Activated naive CD8-positive, alpha-beta T cell (primary cell): ENCODE results near the gene KRT83.
"Not testable (repeated sequence)": the region's sequence is repeated elsewhere in the genome, so short reads cannot be mapped to it uniquely, and the experiment has no call there.

Experiments used
- H3K27ac Mint-ChIP-seq: one replicate; pipeline ENCODE4 v1.8.0; 2021; ENCODE audit warnings: mixed read lengths
- H3K27me3 Mint-ChIP-seq: one replicate; pipeline ENCODE4 v1.8.0; 2021; ENCODE audit warnings: mixed read lengths
- H3K36me3 Mint-ChIP-seq: one replicate; pipeline ENCODE4 v1.8.0; 2021; ENCODE audit warnings: mixed read lengths
- H3K4me1 Mint-ChIP-seq: one replicate; pipeline ENCODE4 v1.8.0; 2021; ENCODE audit warnings: low read depth, mixed read lengths
- H3K4me3 Mint-ChIP-seq: one replicate; pipeline ENCODE4 v1.8.0; 2021; ENCODE audit warnings: mild to moderate bottlenecking, mixed read lengths
- H3K9me3 Mint-ChIP-seq: one replicate; pipeline ENCODE4 v1.8.0; 2021; ENCODE audit warnings: low read depth, mixed read lengths

KRT83 gene

GRCh38 chr12:52346593-52346992 is 25.4 kb upstream of the KRT83 start:
- Mint-ChIP-seq H3K4me1 (peaks cover 9% of the 10 kb centered on the region), H3K4me3 (no peak overlapping the region), H3K27me3 (peaks cover 2% of the 10 kb centered on the region), H3K9me3 (no peaks in the 10 kb centered on the region), H3K36me3 (no peaks in the 10 kb centered on the region), H3K27ac (no peak overlapping the region)

DNA sequence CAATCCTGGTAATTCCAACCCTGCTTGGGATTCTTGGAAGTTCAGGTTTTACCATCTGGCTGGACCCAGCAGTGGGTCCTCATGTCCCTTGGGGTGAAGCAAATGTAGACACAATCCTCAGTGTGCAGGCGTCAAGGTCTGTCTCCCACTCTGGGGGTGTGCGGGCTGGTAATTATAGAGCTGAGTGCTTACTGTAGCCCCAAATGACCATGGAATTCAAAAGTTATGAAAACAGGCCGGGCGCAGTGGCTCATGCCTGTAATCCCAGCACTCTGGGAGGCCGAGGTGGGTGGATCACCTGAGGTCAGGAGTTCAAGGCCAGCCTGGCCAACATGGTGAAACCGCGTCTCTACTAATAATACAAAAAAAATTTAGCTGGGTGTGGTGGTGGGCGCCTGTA is 23.8 kb upstream of the KRT83 start:
- H3K27me3 Mint-ChIP-seq, H3K9me3 Mint-ChIP-seq, H3K4me3 Mint-ChIP-seq, H3K27ac Mint-ChIP-seq, H3K4me1 Mint-ChIP-seq, H3K36me3 Mint-ChIP-seq: not testable (repeated sequence)

GRCh38 chr12:52344111-52344510 is 22.9 kb upstream of the KRT83 start:
- Mint-ChIP-seq H3K4me1 (no peaks in the 10 kb centered on the region), H3K36me3 (no peaks in the 10 kb centered on the region), H3K4me3 (no peak overlapping the region), H3K27me3 (peaks cover 2% of the 10 kb centered on the region), H3K9me3 (no peaks in the 10 kb centered on the region), H3K27ac (no peak overlapping the region)

DNA sequence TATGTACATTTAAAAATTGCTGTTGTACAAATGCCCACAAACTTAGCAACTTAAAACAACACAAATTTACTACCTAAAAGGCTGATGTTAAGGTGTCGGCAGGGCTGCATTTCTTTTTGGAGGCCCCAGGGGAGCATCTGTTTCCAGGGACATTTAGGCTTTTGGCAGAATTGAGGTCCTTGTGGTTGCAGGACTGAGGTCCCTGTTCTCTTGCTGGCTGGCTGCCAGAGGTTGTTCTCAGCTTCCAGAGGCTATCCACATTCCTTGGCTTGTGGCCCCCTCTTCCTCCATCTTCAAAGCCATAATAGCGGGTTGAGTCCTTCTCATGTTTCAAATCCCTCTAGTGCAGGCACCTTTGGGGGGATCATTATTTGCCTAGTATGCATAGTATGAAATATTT is 22.4 kb upstream of the KRT83 start:
- Mint-ChIP-seq H3K27me3 (peaks cover 2% of the 10 kb centered on the region), H3K9me3 (no peaks in the 10 kb centered on the region), H3K4me3 (no peak overlapping the region), H3K36me3 (no peaks in the 10 kb centered on the region), H3K27ac (no peak overlapping the region), H3K4me1 (no peaks in the 10 kb centered on the region)

- Mint-ChIP-seq H3K27ac (no peak overlapping the region), H3K36me3 (no peaks in the 10 kb centered on the region), H3K9me3 (no peaks in the 10 kb centered on the region), H3K4me1 (no peaks in the 10 kb centered on the region), H3K27me3 (peaks cover 2% of the 10 kb centered on the region), H3K4me3 (no peak overlapping the region)
These were observed 21.7 kb upstream of the KRT83 start for GRCh38 chr12:52342781-52343490.

DNA sequence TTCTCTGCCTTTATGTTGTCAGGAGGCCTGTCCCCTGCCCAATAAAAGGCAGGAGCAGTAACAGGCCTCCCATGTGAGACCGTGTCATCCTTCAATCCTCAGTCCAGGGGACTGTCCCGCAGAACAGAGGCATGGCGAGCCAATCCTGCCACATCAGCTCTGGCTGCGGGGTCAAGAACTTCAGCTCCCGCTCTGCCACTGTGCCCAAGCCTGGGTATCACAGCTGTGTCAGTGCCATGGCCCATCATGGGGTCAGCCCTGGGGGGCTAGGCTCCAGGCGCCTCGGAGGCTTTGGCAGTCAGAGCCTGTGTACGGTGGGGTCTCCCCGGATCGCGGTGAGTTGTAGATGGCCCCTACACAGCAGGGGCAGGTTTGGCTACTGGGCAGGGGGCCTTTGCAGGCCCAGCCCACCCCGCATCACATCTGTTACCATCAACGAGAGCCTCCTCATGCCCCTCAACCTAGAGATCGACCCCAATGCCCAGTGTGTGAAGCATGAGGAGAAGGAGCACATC is 19.9 kb upstream of the KRT83 start:
- H3K27me3 Mint-ChIP-seq: peaks cover 2% of the 10 kb centered on the region
- no peak overlapping the region for H3K4me3 Mint-ChIP-seq
- H3K9me3 Mint-ChIP-seq: no peaks in the 10 kb centered on the region
- H3K36me3 Mint-ChIP-seq: no peaks in the 10 kb centered on the region
- no peak overlapping the region for H3K27ac Mint-ChIP-seq
- no peaks in the 10 kb centered on the region for H3K4me1 Mint-ChIP-seq

DNA sequence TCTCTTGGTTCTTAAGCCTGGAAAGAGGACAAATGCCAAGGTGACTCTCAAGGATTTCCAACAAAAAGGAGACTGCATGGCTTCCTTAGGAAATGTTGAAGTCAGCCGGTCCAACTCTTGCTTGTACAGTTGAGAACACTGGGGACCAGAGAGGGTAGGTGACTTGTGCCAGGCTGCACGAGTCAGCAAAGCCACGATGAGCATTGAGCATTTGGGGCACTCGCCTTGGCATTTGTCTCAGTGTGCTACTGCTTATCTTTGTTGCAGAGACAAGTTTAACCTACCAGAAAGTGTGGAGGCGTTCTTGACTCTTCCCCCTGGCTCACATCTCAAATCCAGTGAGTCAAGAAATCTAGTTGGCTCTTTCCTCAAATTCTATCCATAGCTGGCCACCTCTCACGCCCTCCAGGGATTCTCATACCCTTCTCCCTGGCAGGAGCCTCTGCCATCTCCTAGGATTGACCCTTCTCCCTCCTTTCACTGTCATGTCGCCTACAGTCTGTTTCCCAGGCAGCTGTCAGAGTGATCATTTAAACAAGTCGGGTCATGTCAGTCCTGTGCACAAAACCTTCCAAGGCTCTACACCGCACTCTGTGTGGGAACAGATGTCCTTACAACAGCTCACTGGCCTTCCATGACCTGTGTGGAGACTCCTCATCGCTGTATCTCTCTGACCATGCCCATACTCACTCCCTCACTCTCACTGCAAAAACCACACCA is 17.2 kb upstream of the KRT83 start:
- no peaks in the 10 kb centered on the region for H3K4me1 Mint-ChIP-seq
- H3K27ac Mint-ChIP-seq: no peak overlapping the region
- H3K27me3 Mint-ChIP-seq: peaks cover 7% of the 10 kb centered on the region

GRCh38 chr12:52337054-52337453 is 15.9 kb upstream of the KRT83 start:
- Mint-ChIP-seq H3K9me3 (no peaks in the 10 kb centered on the region), H3K36me3 (no peaks in the 10 kb centered on the region), H3K4me1 (no peaks in the 10 kb centered on the region), H3K27ac (no peak overlapping the region), H3K4me3 (no peak overlapping the region), H3K27me3 (peaks cover 7% of the 10 kb centered on the region)

More for the DNA sequence above, 17.2 kb upstream of the KRT83 start:
- H3K4me3 Mint-ChIP-seq: no peak overlapping the region
- no peaks in the 10 kb centered on the region for H3K36me3 Mint-ChIP-seq
- no peaks in the 10 kb centered on the region for H3K9me3 Mint-ChIP-seq

DNA sequence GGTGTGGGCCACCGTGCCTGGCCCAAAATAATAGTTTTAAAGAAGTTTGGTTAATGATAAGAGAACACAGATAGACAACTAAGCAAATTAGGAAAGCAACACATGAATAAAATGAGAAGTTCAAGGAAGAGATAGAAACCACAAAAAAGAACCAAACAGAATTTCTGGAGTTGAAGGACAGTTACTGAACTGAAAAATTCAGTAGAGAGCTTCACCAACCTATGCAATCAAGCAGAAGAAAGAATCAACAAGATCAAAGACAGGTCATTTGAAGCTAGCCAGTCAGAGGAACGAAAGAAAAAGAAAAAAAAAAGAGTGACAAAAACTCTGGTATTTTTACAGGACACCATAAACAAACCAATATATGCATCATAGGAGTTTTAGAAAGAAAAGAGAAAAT is 15.4 kb upstream of the KRT83 start:
- H3K27ac Mint-ChIP-seq: no peak overlapping the region
- no peaks in the 10 kb centered on the region for H3K36me3 Mint-ChIP-seq
- no peaks in the 10 kb centered on the region for H3K9me3 Mint-ChIP-seq
- no peaks in the 10 kb centered on the region for H3K4me1 Mint-ChIP-seq
- H3K27me3 Mint-ChIP-seq: peaks cover 5% of the 10 kb centered on the region
- no peak overlapping the region for H3K4me3 Mint-ChIP-seq

DNA sequence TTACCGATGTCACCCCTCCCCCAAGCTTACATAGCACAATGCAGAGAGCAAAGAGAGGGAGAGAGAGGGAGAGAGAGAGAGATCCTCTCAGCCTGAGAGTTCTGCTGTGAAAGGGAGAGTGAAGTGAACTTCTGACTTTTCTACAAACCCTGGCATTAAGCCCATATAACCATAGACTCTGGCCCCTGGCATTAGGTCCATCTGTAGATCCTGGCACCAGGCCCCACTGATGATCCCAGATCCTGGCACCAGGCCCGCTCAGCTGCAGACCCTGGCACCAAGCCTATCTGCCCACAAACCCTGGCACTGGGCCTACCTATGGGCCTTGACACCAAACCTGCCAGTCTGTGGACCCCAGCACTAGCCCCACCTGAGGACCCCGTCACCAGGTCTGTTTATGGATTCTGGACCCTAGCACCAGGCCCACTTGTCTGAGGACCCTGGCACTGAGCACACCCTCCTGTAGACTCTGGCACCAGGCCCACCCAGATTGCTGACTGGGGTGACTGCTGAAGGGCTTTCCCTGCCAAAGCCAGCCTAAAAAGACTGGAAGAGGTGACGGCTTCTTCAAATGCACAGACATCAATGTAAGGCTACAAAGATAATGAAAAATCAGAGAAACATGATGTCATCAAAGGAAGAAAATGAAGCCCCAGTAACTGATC is 14.5 kb upstream of the KRT83 start:
- no peak overlapping the region for H3K27ac Mint-ChIP-seq
- H3K4me1 Mint-ChIP-seq: no peaks in the 10 kb centered on the region
- H3K4me3 Mint-ChIP-seq: no peak overlapping the region
- no peaks in the 10 kb centered on the region for H3K36me3 Mint-ChIP-seq
- H3K27me3 Mint-ChIP-seq: peaks cover 5% of the 10 kb centered on the region
- no peaks in the 10 kb centered on the region for H3K9me3 Mint-ChIP-seq

GRCh38 chr12:52334185-52334584 is 13.0 kb upstream of the KRT83 start:
- Mint-ChIP-seq H3K27ac (no peak overlapping the region), H3K4me3 (no peak overlapping the region), H3K27me3 (peaks cover 5% of the 10 kb centered on the region), H3K9me3 (no peaks in the 10 kb centered on the region), H3K36me3 (no peaks in the 10 kb centered on the region), H3K4me1 (no peaks in the 10 kb centered on the region)

DNA sequence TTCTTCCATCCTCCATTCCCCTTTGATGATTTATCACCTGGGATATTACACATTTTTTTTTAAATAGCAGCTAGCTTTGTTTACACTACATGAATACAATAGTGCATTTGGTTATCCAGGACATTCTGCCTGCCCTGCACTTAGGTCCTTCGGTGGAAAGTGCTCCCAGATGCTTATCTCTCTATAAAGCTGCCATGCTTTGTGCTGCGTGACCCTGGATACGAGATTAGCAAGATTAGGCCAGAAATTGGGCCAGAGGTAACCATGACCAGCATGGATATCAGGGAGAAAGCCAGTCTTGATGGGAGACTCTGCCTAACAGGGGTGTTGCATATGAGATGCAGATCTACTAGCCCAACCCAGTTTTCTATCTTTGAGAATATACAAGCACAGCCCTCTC is 12.1 kb upstream of the KRT83 start:
- Mint-ChIP-seq H3K9me3 (no peaks in the 10 kb centered on the region), H3K27me3 (peaks cover 5% of the 10 kb centered on the region), H3K36me3 (no peaks in the 10 kb centered on the region), H3K27ac (no peak overlapping the region), H3K4me3 (no peak overlapping the region), H3K4me1 (no peaks in the 10 kb centered on the region)

- Mint-ChIP-seq H3K9me3 (no peaks in the 10 kb centered on the region), H3K27me3 (peaks cover 5% of the 10 kb centered on the region), H3K4me1 (peaks cover 6% of the 10 kb centered on the region), H3K27ac (no peak overlapping the region), H3K36me3 (no peaks in the 10 kb centered on the region), H3K4me3 (no peak overlapping the region)
These were observed 11.2 kb upstream of the KRT83 start for GRCh38 chr12:52332381-52332780.

- Mint-ChIP-seq H3K36me3 (no peaks in the 10 kb centered on the region), H3K4me1 (peaks cover 9% of the 10 kb centered on the region), H3K27ac (no peak overlapping the region), H3K27me3 (peaks cover 5% of the 10 kb centered on the region), H3K9me3 (no peaks in the 10 kb centered on the region), H3K4me3 (no peak overlapping the region)
These were observed 10.6 kb upstream of the KRT83 start for GRCh38 chr12:52331833-52332232.

- Mint-ChIP-seq H3K27me3 (peaks cover 5% of the 10 kb centered on the region), H3K4me1 (peaks cover 9% of the 10 kb centered on the region), H3K4me3 (no peak overlapping the region), H3K36me3 (no peaks in the 10 kb centered on the region), H3K9me3 (no peaks in the 10 kb centered on the region), H3K27ac (no peak overlapping the region)
These were observed 9.8 kb upstream of the KRT83 start for GRCh38 chr12:52331039-52331438.
